Pons (tissue), 1 donor: ENCODE measurements around the gene CRLF3.
"Not testable (repeated sequence)": the region's sequence is repeated elsewhere in the genome, so short reads cannot be mapped to it uniquely, and the experiment has no call there.

Source experiments
- DNase-seq: peaks from one replicate; pipeline ENCODE4 v3.0.0-alpha.2; 2016; ENCODE audit warnings: low spot score

CRLF3 gene

GRCh38 chr17:30824356-30825145 lies at the start of gene CRLF3:
CRLF3 (minus strand) TSS chr17:30824692; CDS start chr17:30824651, 41 bp downstream.
- DNase-seq, result peak; percentile 89

DNA sequence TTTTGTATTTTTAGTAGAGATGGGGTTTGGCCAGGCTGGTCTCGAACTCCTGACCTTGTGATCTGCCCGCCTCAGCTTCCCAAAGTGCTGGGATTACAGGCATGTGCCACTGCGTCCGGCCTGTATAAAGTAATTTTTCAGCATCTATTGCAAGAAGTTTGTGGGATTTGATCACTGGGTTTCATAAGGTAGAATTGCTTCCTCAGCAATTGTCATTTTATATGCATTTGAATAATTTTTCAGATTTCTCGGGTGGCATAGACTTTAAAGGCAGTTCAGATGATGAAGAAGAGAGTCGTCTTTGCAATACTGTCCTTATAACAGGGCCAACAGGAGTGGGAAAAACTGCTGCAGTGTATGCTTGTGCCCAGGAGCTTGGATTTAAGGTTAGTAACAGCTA lies 44.5 kb upstream of the CRLF3 start:
- DNase-seq, result no peak

DNA sequence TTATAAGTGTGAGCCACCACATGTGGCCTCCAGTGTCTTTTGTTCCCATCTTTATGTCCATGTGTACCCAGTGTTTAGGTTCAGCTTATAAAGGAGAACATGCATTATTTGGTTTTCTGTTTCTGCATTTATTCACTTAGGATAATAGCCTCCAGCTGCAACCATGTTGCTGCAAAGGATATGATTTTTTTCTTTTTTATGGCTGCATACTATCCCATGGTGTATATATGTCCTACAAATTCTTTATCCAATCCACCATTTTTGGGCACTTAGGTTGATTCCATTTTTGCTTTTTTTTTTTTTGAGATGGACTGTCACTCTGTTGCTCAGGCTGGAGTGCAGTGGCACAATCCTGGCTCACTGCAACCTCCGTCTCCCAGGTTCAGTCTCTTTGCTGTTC lies 40.1 kb upstream of the CRLF3 start:
- DNase-seq, result no peak

DNA sequence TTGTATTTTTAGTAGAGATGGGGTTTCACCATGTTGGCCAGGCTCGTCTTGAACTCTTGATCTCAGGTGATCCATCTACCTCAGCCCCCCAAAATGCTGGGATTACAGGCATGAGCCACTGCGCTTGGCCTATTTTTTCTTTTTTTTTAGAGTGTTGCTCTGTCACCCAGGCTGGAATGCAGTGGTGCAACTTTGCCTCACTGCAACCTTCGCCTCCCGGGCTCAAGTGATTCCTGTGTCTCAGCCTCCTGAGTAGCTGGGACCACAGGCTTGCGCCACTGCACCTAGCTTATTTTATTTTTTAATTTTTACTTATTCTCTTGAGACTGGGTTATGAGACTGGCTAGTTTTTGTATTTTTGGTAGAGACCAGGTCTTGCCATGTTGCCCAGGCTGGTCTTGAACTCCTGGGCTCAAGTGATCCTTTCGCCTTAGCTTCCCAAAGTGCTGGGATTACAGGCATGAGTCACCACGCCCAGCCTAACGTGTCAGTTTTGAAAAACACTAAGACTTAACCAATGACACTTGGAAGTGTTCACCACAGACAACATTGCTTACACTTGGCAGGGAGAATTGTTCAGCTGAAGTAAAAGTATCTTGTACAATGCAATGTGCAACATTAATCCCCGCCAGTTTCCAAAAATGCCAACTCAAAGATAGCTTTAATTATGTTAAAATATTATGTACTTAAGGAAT lies 34.2 kb upstream of the CRLF3 start:
- DNase-seq, result no peak

- no peak for DNase-seq
These were observed 29.7 kb upstream of the CRLF3 start for GRCh38 chr17:30854146-30854545.

DNA sequence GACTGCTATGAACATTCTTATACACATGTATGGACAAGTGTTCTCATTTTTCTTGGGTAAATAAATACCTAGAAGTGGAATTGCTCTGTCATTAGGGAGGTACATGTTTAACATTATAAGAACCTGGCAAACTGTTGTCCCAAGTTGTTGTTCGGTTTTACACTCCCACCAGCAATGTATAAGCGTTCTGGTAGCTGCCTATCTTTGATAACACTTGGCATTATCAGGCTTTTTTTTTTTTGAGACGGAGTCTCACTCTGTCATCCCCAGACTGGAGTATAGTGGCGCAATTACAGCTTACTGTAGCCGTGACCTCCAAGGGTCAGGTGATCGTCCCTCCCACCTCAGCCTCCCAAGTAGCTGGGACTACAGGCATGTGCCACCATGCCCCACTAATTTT lies 23.5 kb upstream of the CRLF3 start:
- no peak for DNase-seq

- no peak for DNase-seq
These were observed 16.3 kb upstream of the CRLF3 start for GRCh38 chr17:30840771-30841170.

- DNase-seq, result no peak
These were observed 13.8 kb upstream of the CRLF3 start for GRCh38 chr17:30838202-30838807.

- DNase-seq, result no peak
These were observed 8.1 kb upstream of the CRLF3 start for GRCh38 chr17:30832438-30833124.

GRCh38 chr17:30831663-30832437 lies 7.4 kb upstream of the CRLF3 start, which contains the start of gene ATAD5:
ATAD5 (plus strand) TSS chr17:30831966; CDS start chr17:30832348, 382 bp downstream.
- DNase-seq, result peak; percentile 77

DNA sequence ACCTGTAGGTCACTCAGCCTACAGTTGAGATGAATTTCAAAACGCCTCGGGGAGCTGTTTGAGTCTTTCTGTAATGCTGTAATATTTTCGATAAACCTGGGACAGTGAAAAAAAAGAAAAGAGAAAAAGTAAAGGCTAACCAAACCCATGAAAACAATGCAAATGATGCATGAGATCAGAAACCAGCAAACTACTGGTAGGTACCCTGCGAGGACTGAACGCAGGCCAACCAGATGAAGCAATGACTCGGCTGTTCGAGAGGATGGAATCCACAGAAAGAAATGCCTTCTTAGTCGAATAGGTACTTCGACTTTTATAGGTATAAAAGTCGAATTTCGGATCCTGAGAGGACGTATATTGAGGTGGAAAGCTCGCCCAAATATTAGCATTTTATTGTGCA lies 6.8 kb upstream of the CRLF3 start:
- no peak for DNase-seq

DNA sequence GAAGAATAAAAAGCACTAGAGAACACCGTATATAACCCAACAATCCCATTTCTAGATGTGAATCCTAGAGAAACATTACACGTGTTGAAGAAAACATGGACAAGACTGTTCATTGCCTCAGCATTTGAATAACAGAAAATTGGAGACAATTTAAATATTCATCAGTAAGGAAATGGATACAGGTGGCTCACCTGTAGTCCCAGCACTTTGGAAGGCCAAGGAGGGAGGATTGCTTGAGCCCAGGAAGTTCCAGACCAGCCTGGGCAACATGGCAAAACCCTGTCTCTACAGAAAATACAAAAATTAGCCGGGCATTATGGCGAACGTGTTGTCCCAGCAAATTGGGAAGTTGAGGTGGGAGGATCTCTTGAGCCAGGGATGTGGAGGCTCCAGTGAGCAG lies 4.5 kb upstream of the CRLF3 start:
- DNase-seq, result no peak

DNA sequence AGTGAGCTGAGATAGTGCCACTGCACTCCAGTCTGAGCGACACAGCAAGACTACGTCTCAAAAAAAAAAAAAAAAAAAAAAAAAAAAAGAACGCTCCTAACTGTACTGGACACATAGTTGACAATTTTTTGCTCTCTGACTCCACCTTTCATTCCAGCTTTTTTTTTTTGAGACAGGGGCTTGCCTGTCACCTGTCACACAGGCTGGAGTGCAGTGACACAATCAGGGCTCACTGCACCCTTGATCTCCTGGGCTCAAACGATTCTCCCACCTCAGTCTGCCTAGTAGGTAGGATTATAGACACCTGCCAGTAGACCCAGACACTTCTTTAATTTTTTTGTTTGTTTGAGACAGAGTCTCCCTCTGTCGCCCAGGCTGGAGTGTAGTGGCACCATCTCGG lies 2.6 kb upstream of the CRLF3 start:
- no peak for DNase-seq

DNA sequence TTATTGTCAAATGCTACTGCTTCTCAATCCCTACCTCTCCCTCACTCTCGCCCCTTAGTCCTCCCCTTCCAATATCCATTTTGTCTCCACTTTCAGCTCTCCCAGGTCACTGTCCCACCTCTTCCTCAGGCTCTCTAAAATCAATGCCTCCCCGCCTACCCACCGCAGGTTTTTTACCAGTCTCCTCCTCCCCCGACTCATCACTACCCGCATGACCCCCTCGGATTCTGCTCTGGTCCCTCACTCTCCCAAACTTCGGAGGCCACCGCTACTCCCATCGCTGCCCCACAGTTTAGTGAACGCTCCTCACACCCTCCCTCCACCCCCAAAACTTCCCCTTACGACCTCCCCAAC lies 513 bp downstream of the CRLF3 start:
- no peak for DNase-seq

GRCh38 chr17:30823421-30823820 lies 1.1 kb downstream of the CRLF3 start:
- no peak for DNase-seq

DNA sequence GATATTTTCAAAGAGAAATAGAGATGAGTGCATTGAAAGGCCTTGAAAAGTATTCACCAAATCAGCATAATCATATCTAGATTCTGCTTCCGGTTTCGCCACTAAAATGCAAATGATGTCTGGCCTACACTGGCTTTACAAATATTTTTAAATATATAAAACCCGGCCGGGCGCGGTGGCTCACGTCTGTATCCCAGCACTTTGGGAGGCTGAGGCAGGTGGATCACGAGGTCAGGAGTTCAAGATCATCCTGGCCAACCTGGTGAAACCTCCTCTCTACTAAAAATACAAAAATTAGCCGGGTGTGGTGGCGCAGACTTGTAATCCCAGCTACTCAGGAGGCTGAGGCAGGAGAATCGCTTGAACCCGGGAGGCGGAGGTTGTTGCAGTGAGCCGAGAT lies 1.6 kb downstream of the CRLF3 start:
- not testable (repeated sequence) for DNase-seq

- DNase-seq, result no peak
These were observed 2.4 kb downstream of the CRLF3 start for GRCh38 chr17:30821871-30822723.

DNA sequence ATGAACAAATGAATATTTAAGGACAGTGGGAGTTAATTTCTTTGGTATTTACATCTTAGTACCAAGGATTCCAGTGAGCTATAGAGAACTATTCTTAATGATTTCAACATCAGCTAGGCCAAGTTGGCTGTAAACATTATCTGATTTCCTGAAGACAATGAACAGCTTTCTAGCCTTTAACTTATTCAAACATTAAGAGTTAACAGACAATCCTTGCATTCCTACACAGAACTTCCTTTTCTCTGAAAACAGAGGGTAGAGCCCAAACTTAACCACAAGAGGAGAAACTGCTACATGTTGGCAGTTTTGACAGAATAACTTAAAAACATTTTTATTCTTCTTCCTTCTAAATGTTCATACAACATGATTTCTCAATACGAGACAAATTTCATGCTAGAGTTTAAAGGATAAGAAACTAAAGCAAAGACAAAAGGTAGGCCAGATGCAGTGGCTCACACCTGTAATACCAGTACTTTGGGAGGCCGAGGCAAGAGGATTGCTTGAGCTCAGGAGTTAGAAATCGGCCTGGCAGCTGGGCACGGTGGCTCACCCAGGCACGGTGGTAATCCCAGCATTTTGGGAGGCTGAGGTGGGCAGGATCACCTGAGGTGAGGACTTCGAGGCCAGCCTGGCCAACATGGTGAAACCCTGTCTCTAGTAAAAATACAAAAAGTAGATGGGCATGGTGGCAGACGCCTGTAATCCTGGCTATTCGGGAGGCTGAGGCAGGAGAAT lies 4.4 kb downstream of the CRLF3 start:
- no peak for DNase-seq

- no peak for DNase-seq
These were observed 8.3 kb downstream of the CRLF3 start for GRCh38 chr17:30816165-30816564.

DNA sequence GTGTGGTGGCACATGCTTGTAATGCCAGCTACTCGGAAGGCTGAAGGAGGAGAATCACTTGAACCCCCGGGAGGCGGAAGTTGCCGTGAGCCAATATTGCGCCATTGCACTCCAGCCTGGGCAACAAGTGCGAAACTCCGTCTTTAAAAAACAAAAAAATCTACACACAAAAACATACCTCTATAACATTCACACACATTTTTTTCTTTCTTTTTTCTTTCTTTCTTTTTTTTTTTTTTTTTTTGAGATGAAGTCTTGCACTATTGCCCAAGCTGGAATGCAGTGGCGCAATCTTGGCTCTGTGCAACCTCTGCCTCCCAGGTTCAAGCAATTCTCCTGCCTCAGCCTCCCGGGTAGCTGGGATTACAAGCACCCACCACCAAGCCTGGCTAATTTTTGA lies 9.6 kb downstream of the CRLF3 start:
- DNase-seq, result not testable (repeated sequence)
